Natural killer cell (primary cell): ENCODE results near the gene HOMER3. TPM values are rescaled to one million over a fixed set of nuclear protein-coding genes. Genes with fewer than 3 reads are reported as not detected.
A peak's percentile ranks its signal among the peaks of the same experiment; 100 is the strongest.

Experiments
- ATAC-seq, 3 donors: fragments of 150-1000 bp in 2 of 3; fragments of 200-7000 bp in 1 of 3; cut with Tn5 transposase; 1 replicate in 1 of 3; 2 replicates in 2 of 3; pipeline ENCODE4 v1.10.0; 2021; ENCODE audit warnings: mild to moderate bottlenecking in 2 of 3, moderate library complexity in 2 of 3
- DNase-seq, 2 donors: peaks; one replicate each; pipeline versions ENCODE4 v3.0.0 to v3.0.0-alpha.2; 2013 to 2021; ENCODE audit warnings: mixed read lengths in 1 of 2
- H3K27ac ChIP-seq: one replicate; pipeline ENCODE4 v1.5.1; 2013; ENCODE audit warnings: mild to moderate bottlenecking, low read length
- H3K27me3 ChIP-seq: one replicate; pipeline ENCODE4 v1.6.1; 2013; ENCODE audit warnings: low read length; ENCODE audit not compliant: control insufficient read depth, insufficient read depth
- H3K36me3 ChIP-seq: one replicate; pipeline ENCODE4 v1.6.1; 2013; ENCODE audit warnings: low read length; ENCODE audit not compliant: control insufficient read depth, insufficient read depth
- H3K4me1 ChIP-seq: one replicate; pipeline ENCODE4 v1.6.1; 2013; ENCODE audit warnings: low read length; ENCODE audit not compliant: control insufficient read depth, insufficient read depth
- H3K4me3 ChIP-seq: one replicate; pipeline ENCODE4 v1.5.1; 2013; ENCODE audit warnings: low read length
- H3K9me3 ChIP-seq: one replicate; pipeline ENCODE4 v1.6.1; 2013; ENCODE audit warnings: low read length; ENCODE audit not compliant: control insufficient read depth, insufficient read depth
- H3K27ac Mint-ChIP-seq, 2 donors: one replicate each; pipeline ENCODE4 v1.8.0; 2022; ENCODE audit warnings: mild to moderate bottlenecking in 2 of 2, mixed read lengths in 2 of 2, moderate library complexity in 1 of 2
- H3K27me3 Mint-ChIP-seq, 2 donors: one replicate each; pipeline ENCODE4 v1.8.0; 2022; ENCODE audit warnings: low read depth in 2 of 2, mixed read lengths in 2 of 2
- H3K36me3 Mint-ChIP-seq: one replicate; pipeline ENCODE4 v1.8.0; 2022; ENCODE audit warnings: mixed read lengths
- H3K4me1 Mint-ChIP-seq, 2 donors: one replicate each; pipeline ENCODE4 v1.8.0; 2022; ENCODE audit warnings: mixed read lengths in 2 of 2
- H3K4me3 Mint-ChIP-seq: one replicate; pipeline ENCODE4 v1.8.0; 2022; ENCODE audit warnings: mild to moderate bottlenecking, moderate library complexity, mixed read lengths
- H3K9me3 Mint-ChIP-seq, 2 donors: one replicate each; pipeline ENCODE4 v1.8.0; 2022; ENCODE audit warnings: mixed read lengths in 2 of 2
- WGBS: methylation state at CpG from one replicate; pipeline ENCODE4 v1.1.7; 2013; ENCODE audit warnings: missing lambda C conversion rate; ENCODE audit not compliant: insufficient coverage; 5-methylcytosine and 5-hydroxymethylcytosine counted together
- intact Hi-C: fragments of 100-400 bp; cut with micrococcal nuclease; formaldehyde crosslinking; loops from one replicate; pipeline ENCODE4 v1.14.2; 2022
- total RNA-seq, 4 donors: library from RNA; stranded (reverse); fragments of 120-200 nt in 1 of 4; gene quantifications; one replicate each; pipeline versions ENCODE4 v1.2.3 to v1.2.4, GENCODE V29; 2013 to 2022
- TF ChIP-seq, protein P1 (sequence below): fragments of 200-600 bp; IDR thresholded peaks from one replicate; pipeline ENCODE4 v1.8.0; 2022; ENCODE audit warnings: antibody characterized with exemption

The HOMER3 gene
- total RNA-seq, 3 donors from 2014 or later (not counting 1 experiment from before 2014, with no cell fraction given): 0.19 to 4.8 TPM; not detected in 1

DNA sequence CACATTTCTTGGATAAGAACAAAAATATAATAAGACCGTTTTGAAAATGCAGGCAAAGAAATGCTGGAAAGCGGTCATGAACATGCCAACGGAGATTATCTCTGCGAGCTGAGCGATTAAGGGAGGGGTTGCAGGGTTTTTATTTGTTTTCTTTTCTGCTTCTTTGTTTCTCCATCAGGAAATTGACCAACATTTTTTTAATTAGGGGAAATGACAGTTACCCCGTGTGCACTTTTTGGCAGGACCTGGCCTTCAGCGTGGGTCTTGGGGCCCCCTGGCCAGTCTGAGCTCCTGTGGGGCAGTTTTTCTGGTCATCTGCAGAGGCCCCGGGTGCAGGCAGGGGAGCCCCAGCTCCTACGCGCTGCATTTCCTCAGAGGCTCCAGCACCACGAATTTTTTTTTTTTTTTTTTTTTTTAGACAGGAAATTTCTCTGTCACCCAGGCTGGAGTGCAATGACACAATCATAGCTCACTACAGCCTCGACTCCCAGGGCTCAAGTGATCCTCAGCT, 31.3 kb upstream of the HOMER3 start:
- Mint-ChIP-seq H3K4me3 (no peak overlapping the region), H3K36me3 (no peaks in the 10 kb centered on the region), H3K27me3 (no peaks in the 10 kb centered on the region), H3K4me1 (peaks cover 5 to 6% of the 10 kb centered on the region in 2 donors), H3K27ac (no peak overlapping the region), H3K9me3 (no peaks in the 10 kb centered on the region)
- peak in 1 of 3 donors; percentile 21 for ATAC-seq
- DNase-seq: no peak
- no peaks in the 10 kb centered on the region for H3K36me3 ChIP-seq
- H3K9me3 ChIP-seq: peaks cover 4% of the 10 kb centered on the region
- H3K27me3 ChIP-seq: no peaks in the 10 kb centered on the region
- 39% methylated on average over 11 of the region's 12 CpGs for WGBS
- H3K4me1 ChIP-seq: peaks cover 17% of the 10 kb centered on the region
- H3K27ac ChIP-seq: no peak overlapping the region
- H3K4me3 ChIP-seq: no peak overlapping the region
- intact Hi-C loops: no loop called here
- TF ChIP-seq, protein P1, sequence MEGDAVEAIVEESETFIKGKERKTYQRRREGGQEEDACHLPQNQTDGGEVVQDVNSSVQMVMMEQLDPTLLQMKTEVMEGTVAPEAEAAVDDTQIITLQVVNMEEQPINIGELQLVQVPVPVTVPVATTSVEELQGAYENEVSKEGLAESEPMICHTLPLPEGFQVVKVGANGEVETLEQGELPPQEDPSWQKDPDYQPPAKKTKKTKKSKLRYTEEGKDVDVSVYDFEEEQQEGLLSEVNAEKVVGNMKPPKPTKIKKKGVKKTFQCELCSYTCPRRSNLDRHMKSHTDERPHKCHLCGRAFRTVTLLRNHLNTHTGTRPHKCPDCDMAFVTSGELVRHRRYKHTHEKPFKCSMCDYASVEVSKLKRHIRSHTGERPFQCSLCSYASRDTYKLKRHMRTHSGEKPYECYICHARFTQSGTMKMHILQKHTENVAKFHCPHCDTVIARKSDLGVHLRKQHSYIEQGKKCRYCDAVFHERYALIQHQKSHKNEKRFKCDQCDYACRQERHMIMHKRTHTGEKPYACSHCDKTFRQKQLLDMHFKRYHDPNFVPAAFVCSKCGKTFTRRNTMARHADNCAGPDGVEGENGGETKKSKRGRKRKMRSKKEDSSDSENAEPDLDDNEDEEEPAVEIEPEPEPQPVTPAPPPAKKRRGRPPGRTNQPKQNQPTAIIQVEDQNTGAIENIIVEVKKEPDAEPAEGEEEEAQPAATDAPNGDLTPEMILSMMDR: no peak

DNA sequence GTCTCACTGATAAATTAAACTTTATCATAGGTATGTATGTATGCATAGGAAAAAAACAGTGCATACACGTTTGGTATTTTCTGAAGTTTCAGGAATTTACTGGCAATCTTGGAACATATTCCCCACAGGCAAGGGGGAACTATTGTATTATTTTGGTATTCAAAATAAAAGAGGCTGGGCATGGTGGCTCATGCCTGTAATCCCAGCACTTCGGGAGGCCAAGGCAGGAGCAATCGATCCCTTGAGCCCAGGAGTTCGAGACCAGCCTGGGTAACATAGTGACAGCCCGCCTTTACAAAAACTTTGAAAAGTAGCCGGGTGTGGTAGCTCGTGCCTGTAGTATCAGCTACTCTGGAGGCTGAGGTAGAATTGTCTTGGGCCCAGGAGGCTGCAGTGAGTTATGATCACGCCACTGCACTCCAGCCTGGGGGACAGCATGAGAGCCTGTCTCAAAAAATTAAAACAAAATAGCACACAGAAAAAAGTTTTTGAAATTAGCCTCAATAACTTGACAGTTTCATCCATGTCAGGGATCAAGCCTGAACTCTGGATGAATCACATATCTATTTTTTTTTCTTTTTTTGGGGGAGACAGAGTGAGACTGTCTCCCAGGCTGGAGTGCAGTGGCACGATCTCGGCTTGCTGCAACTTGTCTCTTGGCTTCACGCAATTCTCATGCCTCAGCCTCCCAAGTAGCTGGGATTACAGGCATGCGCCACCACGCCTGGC, 29.1 kb upstream of the HOMER3 start:
- no peak overlapping the region for H3K27ac Mint-ChIP-seq
- H3K4me3 Mint-ChIP-seq: no peak overlapping the region
- Histone ChIP-seq H3K9me3 (peaks cover 4% of the 10 kb centered on the region), H3K4me3 (no peak overlapping the region), H3K4me1 (peaks cover 17% of the 10 kb centered on the region), H3K27ac (no peak overlapping the region), H3K36me3 (no peaks in the 10 kb centered on the region), H3K27me3 (no peaks in the 10 kb centered on the region)
- TF ChIP-seq, protein P1: no peak
- no peaks in the 10 kb centered on the region for H3K9me3 Mint-ChIP-seq
- intact Hi-C loops: no loop called here
- H3K4me1 Mint-ChIP-seq: peaks cover 5 to 6% of the 10 kb centered on the region in 2 donors
- 86% methylated on average over 13 of the region's 13 CpGs for WGBS
- H3K36me3 Mint-ChIP-seq: no peaks in the 10 kb centered on the region
- no peak for DNase-seq
- ATAC-seq: no peak
- peaks cover 3 to 7% of the 10 kb centered on the region in 2 donors for H3K27me3 Mint-ChIP-seq

DNA sequence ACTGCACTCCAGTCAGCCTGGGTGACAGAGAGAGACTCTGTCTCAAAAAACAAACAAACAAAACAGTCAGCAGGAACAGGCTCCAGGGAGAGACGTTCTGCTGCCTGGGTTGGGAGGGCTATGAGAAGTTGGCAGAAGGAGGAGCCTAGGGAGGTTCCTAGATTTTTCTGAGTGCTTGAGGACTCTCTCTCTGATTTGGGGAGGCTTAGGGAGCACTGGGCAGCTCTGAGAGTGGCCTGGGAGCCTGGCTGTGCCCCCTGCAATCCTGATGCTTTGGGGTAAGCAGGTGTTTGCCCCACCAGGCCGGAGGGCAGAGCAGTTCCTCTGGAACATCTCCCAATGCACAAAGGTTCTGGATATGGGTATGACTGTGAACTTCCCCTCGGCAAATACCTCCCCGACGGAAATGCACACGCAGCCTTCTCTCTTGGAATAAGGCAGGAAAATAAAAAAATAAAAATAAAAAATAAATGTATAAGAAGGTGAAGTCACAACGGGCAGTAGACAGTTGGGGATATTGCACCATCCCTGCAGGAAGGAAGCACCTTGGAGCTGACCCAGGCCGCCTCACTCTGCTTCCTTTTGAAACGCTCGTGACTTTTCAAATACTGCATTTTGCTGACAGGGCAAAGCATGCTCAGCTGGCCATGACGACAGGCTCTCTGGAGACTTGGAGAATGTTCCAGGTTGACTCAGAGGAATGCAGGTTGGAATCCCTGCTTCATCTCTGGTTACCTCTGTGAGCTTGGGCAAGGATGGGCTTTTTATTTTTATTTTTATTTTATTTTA, 26.5 kb upstream of the HOMER3 start:
- Histone ChIP-seq H3K27ac (no peak overlapping the region), H3K27me3 (no peaks in the 10 kb centered on the region), H3K36me3 (no peaks in the 10 kb centered on the region), H3K4me1 (peaks cover 11% of the 10 kb centered on the region), H3K4me3 (no peak overlapping the region), H3K9me3 (peaks cover 4% of the 10 kb centered on the region)
- 18% methylated on average over 11 of the region's 11 CpGs for WGBS
- peaks cover 3 to 7% of the 10 kb centered on the region in 2 donors for H3K27me3 Mint-ChIP-seq
- no peaks in the 10 kb centered on the region for H3K9me3 Mint-ChIP-seq
- TF ChIP-seq, protein P1: no peak
- DNase-seq (no peak), ATAC-seq (no peak)
- no peaks in the 10 kb centered on the region for H3K4me1 Mint-ChIP-seq
- intact Hi-C loops: no loop called here
- no peaks in the 10 kb centered on the region for H3K36me3 Mint-ChIP-seq
- no peak overlapping the region for H3K4me3 Mint-ChIP-seq
- no peak overlapping the region for H3K27ac Mint-ChIP-seq
